ENCODE results near the gene STAC2.
"Not testable (repeated sequence)": the region's sequence is repeated elsewhere in the genome, so short reads cannot be mapped to it uniquely, and the experiment has no call there.

The STAC2 gene
- total RNA-seq: 0 reads per million in 4 donors

- no peak for DNase-seq
Observed at GRCh38 chr17:39225308-39225958, at the start of gene STAC2. TSS of gene STAC2 (minus strand) at chr17:39225945. CDS start at chr17:39225502, 443 bp downstream.

GRCh38 chr17:39271546-39271945 lies 45.8 kb upstream of the STAC2 start:
- no peak for DNase-seq

- no peak for DNase-seq
Observed at GRCh38 chr17:39270923-39271322, 45.2 kb upstream of the STAC2 start.

GRCh38 chr17:39264119-39264518 lies 38.4 kb upstream of the STAC2 start:
- DNase-seq: no peak

- DNase-seq: peak in 1 of 5 donors; percentile 13
Observed at GRCh38 chr17:39261286-39261685, 35.5 kb upstream of the STAC2 start.

GRCh38 chr17:39252788-39253460 lies 27.2 kb upstream of the STAC2 start:
- DNase-seq: no peak

- DNase-seq: no peak
Observed at GRCh38 chr17:39251997-39252396, 26.3 kb upstream of the STAC2 start.

- DNase-seq: not testable (repeated sequence)
Observed at GRCh38 chr17:39250076-39250475, 24.3 kb upstream of the STAC2 start.

GRCh38 chr17:39246274-39246673 lies 20.5 kb upstream of the STAC2 start:
- no peak for DNase-seq

GRCh38 chr17:39244600-39245570 lies 19.1 kb upstream of the STAC2 start:
- peak; percentile 58 to 84 (median 74) for DNase-seq

- no peak for DNase-seq
Observed at GRCh38 chr17:39244016-39244599, 18.4 kb upstream of the STAC2 start.

- no peak for DNase-seq
Observed at GRCh38 chr17:39243155-39243554, 17.4 kb upstream of the STAC2 start.

GRCh38 chr17:39240631-39241030 lies 14.9 kb upstream of the STAC2 start:
- DNase-seq: no peak

GRCh38 chr17:39239640-39240314 lies 14.0 kb upstream of the STAC2 start:
- peak in 4 of 5 donors; percentile 58 to 74 (median 60) for DNase-seq

GRCh38 chr17:39238311-39238972 lies 12.7 kb upstream of the STAC2 start:
- DNase-seq: peak; percentile 47 to 92 (median 71)

- DNase-seq: no peak
Observed at GRCh38 chr17:39237586-39237985, 11.8 kb upstream of the STAC2 start.

- no peak for DNase-seq
Observed at GRCh38 chr17:39236981-39237441, 11.3 kb upstream of the STAC2 start.

GRCh38 chr17:39236450-39236927 lies 10.7 kb upstream of the STAC2 start:
- DNase-seq: no peak

GRCh38 chr17:39235555-39236449 lies 10.1 kb upstream of the STAC2 start:
- DNase-seq: peak in 3 of 5 donors; percentile 15 to 76 (median 16)

Data from T-helper 1 cell (primary cell).